DND-41 (cell line): ENCODE results near the gene PITPNM3.

ENCODE experiments used
- ATAC-seq: fragments of 200-7000 bp; cut with Tn5 transposase; 3 replicates; pipeline ENCODE4 v1.9.1; 2021; ENCODE audit warnings: low read depth; ENCODE audit not compliant: insufficient read depth
- DNase-seq: peaks from one replicate; pipeline ENCODE4 v3.0.0-alpha.2; 2020
- H2AFZ ChIP-seq: 2 replicates; pipeline ENCODE4 v1.6.0; 2012; ENCODE audit warnings: low read depth, low read length
- H3K27ac ChIP-seq: 2 replicates; pipeline ENCODE4 v1.5.1; 2012; ENCODE audit warnings: low read length, inconsistent platforms
- H3K27me3 ChIP-seq: fragments of 200-600 bp; sonication (generic); 2 replicates; pipeline ENCODE4 v1.6.0; 2012; ENCODE audit warnings: low read length, mild to moderate bottlenecking, inconsistent platforms; ENCODE audit not compliant: insufficient read depth, poor library complexity
- H3K36me3 ChIP-seq: 2 replicates; pipeline ENCODE4 v1.5.1; 2012; ENCODE audit warnings: low read length, inconsistent platforms; ENCODE audit not compliant: insufficient read depth
- H3K4me1 ChIP-seq: 2 replicates; pipeline ENCODE4 v1.5.1; 2012; ENCODE audit warnings: mild to moderate bottlenecking, low read length; ENCODE audit not compliant: insufficient read depth
- H3K4me2 ChIP-seq: 2 replicates; pipeline ENCODE4 v1.6.0; 2012; ENCODE audit warnings: mild to moderate bottlenecking, moderate library complexity, low read length, inconsistent platforms; ENCODE audit not compliant: insufficient read depth
- H3K4me3 ChIP-seq, 2 experiments: fragments of 200-600 bp in 1 of 2; shearing (Covaris generic) in 1 of 2; 2 replicates each; pipeline ENCODE4 v1.5.1; 2012 to 2016; ENCODE audit warnings: inconsistent platforms in 2 of 2, low read length in 2 of 2, mild to moderate bottlenecking in 2 of 2, low read depth in 1 of 2, moderate library complexity in 1 of 2
- H3K79me2 ChIP-seq: 2 replicates; pipeline ENCODE4 v1.6.0; 2012; ENCODE audit warnings: low read length, inconsistent platforms; ENCODE audit not compliant: insufficient read depth
- H3K9ac ChIP-seq: 2 replicates; pipeline ENCODE4 v1.6.0; 2012; ENCODE audit warnings: low read depth, mild to moderate bottlenecking, inconsistent platforms, low read length, moderate library complexity
- H3K9me3 ChIP-seq: 2 replicates; pipeline ENCODE4 v1.5.1; 2012; ENCODE audit warnings: low read length, moderate library complexity, mild to moderate bottlenecking, inconsistent platforms; ENCODE audit not compliant: insufficient read depth, severe bottlenecking
- H4K20me1 ChIP-seq: 2 replicates; pipeline ENCODE4 v1.6.0; 2012; ENCODE audit warnings: low read length; ENCODE audit not compliant: insufficient read depth
- CTCF ChIP-seq: IDR thresholded peaks from 2 replicates; pipeline ENCODE4 v1.5.1; 2012; ENCODE audit warnings: borderline replicate concordance, low read length, moderate library complexity, mild to moderate bottlenecking; ENCODE audit not compliant: poor library complexity, severe bottlenecking; ENCODE audit errors: extremely low read depth
- EZH2 ChIP-seq: IDR thresholded peaks from 3 replicates; pipeline ENCODE4 v1.6.1; 2012; ENCODE audit warnings: borderline replicate concordance, low read depth, mild to moderate bottlenecking, moderate library complexity, low read length, inconsistent platforms; ENCODE audit not compliant: severe bottlenecking

The PITPNM3 gene

GRCh38 chr17:6568184-6568758, 11.9 kb upstream of the PITPNM3 start:
- no peak for DNase-seq
- Histone ChIP-seq H3K27me3 (no peaks in the 10 kb centered on the region), H3K9ac (no peak overlapping the region), H4K20me1 (no peaks in the 10 kb centered on the region; the same call in 1 of the 2 replicates), H3K9me3 (no peaks in the 10 kb centered on the region), H3K79me2 (no peaks in the 10 kb centered on the region), H2AFZ (no peak overlapping the region), H3K4me2 (no peak overlapping the region), H3K4me3 (no peak overlapping the region), H3K36me3 (no peaks in the 10 kb centered on the region), H3K27ac (no peak overlapping the region), H3K4me1 (no peaks in the 10 kb centered on the region)
- TF ChIP-seq CTCF, result no peak
- TF ChIP-seq EZH2, result no peak
- no peak for ATAC-seq

- Histone ChIP-seq H3K27ac (no peak overlapping the region), H3K4me1 (no peaks in the 10 kb centered on the region), H2AFZ (no peak overlapping the region), H4K20me1 (no peaks in the 10 kb centered on the region; the same call in 1 of the 2 replicates), H3K9me3 (no peaks in the 10 kb centered on the region), H3K4me3 (no peak overlapping the region), H3K36me3 (no peaks in the 10 kb centered on the region), H3K79me2 (no peaks in the 10 kb centered on the region), H3K9ac (no peak overlapping the region), H3K4me2 (no peak overlapping the region), H3K27me3 (no peaks in the 10 kb centered on the region)
- TF ChIP-seq EZH2 (no peak), CTCF (no peak)
- DNase-seq, result no peak
- no peak for ATAC-seq
Measured at GRCh38 chr17:6567528-6568183, 11.3 kb upstream of the PITPNM3 start.

- Histone ChIP-seq H4K20me1 (peaks cover 8% of the 10 kb centered on the region), H3K9ac (no peak overlapping the region), H3K9me3 (no peaks in the 10 kb centered on the region), H3K27me3 (no peaks in the 10 kb centered on the region), H3K4me1 (no peaks in the 10 kb centered on the region), H3K27ac (no peak overlapping the region), H3K79me2 (no peaks in the 10 kb centered on the region), H3K4me2 (no peak overlapping the region), H3K36me3 (no peaks in the 10 kb centered on the region), H2AFZ (no peak overlapping the region), H3K4me3 (no peak overlapping the region)
- ATAC-seq (no peak), DNase-seq (no peak)
- TF ChIP-seq CTCF, result no peak
- no peak for TF ChIP-seq EZH2
Measured at GRCh38 chr17:6561446-6561845, 5.1 kb upstream of the PITPNM3 start.
